Fibroblast of villous mesenchyme (primary cell): ENCODE data around the gene METTL21C. TPM values are rescaled to one million over a fixed set of nuclear protein-coding genes. Genes with fewer than 3 reads are reported as not detected.

ENCODE experiments used
- DNase-seq: peaks from one replicate; pipeline ENCODE4 v3.0.0-alpha.2; 2010; ENCODE audit warnings: low read depth
- H3K4me3 ChIP-seq: 2 replicates; pipeline ENCODE4 v1.5.1; 2011; ENCODE audit warnings: low read depth, mild to moderate bottlenecking, low read length
- CTCF ChIP-seq: IDR thresholded peaks from 2 replicates; pipeline ENCODE4 v1.5.1; 2012; ENCODE audit warnings: low read depth, mild to moderate bottlenecking, low read length; ENCODE audit not compliant: insufficient read depth
- total RNA-seq: library from RNA; depleted of rRNA; stranded (reverse); fragments of >200 nt; gene quantifications from 2 replicates; pipeline ENCODE4 v1.2.3, GENCODE V29; 2012

The METTL21C gene
- not detected in 2 replicates for total RNA-seq

GRCh38 chr13:102694937-102695336 lies at the start of gene METTL21C:
Gene METTL21C (minus strand): TSS chr13:102695044. CDS start chr13:102694498, 546 bp downstream.
- no peak within 1 kb of the TSS for H3K4me3 ChIP-seq
- TF ChIP-seq CTCF = no peak
- DNase-seq = no peak

GRCh38 chr13:102742506-102742905 lies 47.7 kb upstream of the METTL21C start:
- TF ChIP-seq CTCF = no peak
- H3K4me3 ChIP-seq = no peak overlapping the region
- DNase-seq = no peak

GRCh38 chr13:102742101-102742500 lies 47.3 kb upstream of the METTL21C start:
- peak; percentile 67 for DNase-seq
- TF ChIP-seq CTCF = no peak
- H3K4me3 ChIP-seq = no peak overlapping the region

GRCh38 chr13:102729560-102730270 lies 34.9 kb upstream of the METTL21C start:
- TF ChIP-seq CTCF = no peak
- peak; percentile 42 for DNase-seq
- no peak overlapping the region for H3K4me3 ChIP-seq

- H3K4me3 ChIP-seq = no peak overlapping the region
- DNase-seq = peak; percentile 33
- TF ChIP-seq CTCF = peak; percentile 19
Measured at GRCh38 chr13:102726430-102726829, 31.6 kb upstream of the METTL21C start.

GRCh38 chr13:102724923-102725322 lies 30.1 kb upstream of the METTL21C start:
- TF ChIP-seq CTCF = peak; percentile 64
- no peak overlapping the region for H3K4me3 ChIP-seq
- peak; percentile 70 for DNase-seq

- TF ChIP-seq CTCF = no peak
- no peak for DNase-seq
- no peak overlapping the region for H3K4me3 ChIP-seq
Measured at GRCh38 chr13:102721800-102722231, 27.0 kb upstream of the METTL21C start.
